GF-D8 (cell line): ENCODE measurements around the gene METTL6.
A peak's percentile ranks its signal among the peaks of the same experiment; 100 is the strongest.
"Not testable (repeated sequence)": the region's sequence is repeated elsewhere in the genome, so short reads cannot be mapped to it uniquely, and the experiment has no call there.

Experiments used
- DNase-seq: peaks from one replicate; lab custom pipeline; 2025; lab: John Stamatoyannopoulos, UW

Gene METTL6, protein sequence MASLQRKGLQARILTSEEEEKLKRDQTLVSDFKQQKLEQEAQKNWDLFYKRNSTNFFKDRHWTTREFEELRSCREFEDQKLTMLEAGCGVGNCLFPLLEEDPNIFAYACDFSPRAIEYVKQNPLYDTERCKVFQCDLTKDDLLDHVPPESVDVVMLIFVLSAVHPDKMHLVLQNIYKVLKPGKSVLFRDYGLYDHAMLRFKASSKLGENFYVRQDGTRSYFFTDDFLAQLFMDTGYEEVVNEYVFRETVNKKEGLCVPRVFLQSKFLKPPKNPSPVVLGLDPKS

DNA sequence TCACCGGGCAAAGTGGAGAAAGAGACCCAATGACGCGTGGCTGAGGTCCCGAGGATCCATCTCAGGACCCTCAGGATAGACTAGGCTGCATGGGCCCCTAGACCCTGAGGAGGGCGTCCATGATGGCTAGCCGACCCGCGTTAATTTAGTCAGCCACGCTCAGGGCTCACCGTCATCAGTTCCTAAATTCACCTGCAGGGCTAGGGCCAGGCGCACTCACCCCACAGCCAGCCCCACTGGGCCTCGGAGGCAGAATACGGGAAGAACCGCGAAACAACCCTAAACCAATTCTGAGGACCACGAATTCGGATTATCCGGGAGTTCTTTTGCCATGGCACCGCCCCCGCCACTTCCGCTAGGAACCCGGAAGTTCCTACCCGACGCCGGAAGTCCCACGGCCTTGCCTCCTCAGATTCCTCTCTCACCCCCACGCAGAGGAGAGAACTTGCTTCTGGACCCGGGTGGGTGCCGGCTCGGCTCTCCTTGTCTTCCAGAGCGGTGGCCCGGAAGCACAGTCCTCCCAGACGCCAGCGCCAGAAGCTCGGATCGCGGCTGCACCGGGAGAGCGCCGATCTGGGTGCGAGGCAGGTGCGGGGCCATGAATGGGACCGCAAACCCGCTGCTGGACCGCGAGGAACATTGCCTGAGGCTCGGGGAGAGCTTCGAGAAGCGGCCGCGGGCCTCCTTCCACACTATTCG lies at the start of gene METTL6, which contains the start of gene EAF1:
Gene METTL6 (minus strand): TSS at position 363 of the 699 bp plus-strand sequence. CDS start 1,033 bp downstream, outside the sequence.
Gene EAF1 (plus strand): TSS at position 417 of the 699 bp plus-strand sequence. CDS start 182 bp downstream, at position 599.
- peak; percentile 34 for DNase-seq

DNA sequence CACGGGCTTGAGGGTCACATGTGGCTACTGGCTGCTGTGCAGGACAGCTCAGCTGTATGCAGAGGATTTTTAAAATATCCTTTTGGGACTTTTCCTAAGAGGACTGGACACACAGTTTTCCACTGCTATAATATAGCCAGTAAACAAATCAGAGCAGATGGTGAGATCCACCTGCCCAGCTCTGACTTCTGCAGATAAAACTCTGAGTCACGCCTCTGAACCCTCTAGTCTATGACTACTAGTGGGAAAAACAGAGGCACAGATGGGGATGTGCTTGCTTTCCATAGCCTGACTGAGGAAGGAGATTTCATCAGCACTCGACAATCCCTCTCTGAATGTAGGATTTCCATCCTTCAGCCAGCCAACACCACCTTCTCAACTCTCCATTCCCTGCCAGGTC lies 49.0 kb upstream of the METTL6 start:
- DNase-seq, result no peak

DNA sequence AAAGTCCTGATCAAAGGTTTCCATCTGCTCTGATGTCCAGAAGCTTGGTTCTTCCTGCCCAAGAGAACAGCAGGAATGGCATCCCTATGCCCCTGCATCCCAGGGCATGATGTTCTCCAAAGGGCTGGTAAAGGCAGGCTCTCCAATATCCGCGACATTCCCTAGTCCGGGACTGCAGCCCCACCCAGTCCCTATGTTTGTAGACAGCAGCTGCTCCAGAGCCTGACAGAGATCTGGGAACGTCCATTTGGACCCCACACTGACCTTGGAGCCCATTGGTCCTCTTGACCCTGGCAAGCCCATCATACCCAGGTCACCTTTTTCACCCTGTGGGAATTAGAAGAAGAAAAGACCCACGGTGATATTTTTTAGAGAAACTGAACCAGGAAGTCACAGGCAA lies 47.8 kb upstream of the METTL6 start:
- DNase-seq, result no peak

DNA sequence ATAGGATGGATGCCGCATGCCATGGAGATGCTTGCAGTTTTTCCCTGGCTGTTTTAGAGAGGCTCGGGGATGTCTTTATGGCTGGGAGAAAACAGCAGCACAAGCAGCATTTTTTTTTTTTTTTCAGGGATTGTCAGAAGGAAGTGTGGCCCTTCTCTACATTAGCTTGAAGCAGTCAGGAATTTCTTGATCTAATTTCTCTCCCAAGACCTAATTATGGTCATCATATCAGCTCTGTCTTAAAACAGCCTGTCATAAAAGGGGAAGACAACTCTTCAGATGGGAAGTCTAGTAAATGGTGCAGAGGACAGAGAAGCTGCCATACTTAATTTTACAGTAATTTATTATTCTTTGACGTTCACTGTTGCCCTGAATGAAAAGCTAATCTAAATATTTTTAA lies 44.5 kb upstream of the METTL6 start:
- DNase-seq, result no peak

GRCh38 chr3:15470849-15471248 lies 43.5 kb upstream of the METTL6 start:
- DNase-seq, result no peak

DNA sequence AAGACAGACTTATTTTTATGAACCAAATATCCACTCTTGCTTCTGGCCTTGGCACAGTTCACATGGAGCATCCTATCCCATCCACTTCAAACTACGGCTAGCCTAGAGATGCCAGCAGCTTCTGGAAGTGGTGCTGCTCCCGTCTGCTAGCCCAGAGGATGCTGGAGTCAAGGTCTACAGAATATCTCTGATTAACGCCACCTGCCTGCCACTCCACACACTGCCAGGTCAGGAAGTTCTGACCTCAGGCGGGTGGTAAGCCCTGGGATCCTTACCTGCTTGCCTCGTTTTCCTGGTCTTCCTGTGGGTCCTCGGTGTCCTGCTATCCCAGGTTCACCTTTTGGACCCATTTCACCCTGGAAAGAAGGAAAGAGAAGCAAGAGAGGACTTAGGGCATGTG lies 42.9 kb upstream of the METTL6 start:
- DNase-seq, result no peak

DNA sequence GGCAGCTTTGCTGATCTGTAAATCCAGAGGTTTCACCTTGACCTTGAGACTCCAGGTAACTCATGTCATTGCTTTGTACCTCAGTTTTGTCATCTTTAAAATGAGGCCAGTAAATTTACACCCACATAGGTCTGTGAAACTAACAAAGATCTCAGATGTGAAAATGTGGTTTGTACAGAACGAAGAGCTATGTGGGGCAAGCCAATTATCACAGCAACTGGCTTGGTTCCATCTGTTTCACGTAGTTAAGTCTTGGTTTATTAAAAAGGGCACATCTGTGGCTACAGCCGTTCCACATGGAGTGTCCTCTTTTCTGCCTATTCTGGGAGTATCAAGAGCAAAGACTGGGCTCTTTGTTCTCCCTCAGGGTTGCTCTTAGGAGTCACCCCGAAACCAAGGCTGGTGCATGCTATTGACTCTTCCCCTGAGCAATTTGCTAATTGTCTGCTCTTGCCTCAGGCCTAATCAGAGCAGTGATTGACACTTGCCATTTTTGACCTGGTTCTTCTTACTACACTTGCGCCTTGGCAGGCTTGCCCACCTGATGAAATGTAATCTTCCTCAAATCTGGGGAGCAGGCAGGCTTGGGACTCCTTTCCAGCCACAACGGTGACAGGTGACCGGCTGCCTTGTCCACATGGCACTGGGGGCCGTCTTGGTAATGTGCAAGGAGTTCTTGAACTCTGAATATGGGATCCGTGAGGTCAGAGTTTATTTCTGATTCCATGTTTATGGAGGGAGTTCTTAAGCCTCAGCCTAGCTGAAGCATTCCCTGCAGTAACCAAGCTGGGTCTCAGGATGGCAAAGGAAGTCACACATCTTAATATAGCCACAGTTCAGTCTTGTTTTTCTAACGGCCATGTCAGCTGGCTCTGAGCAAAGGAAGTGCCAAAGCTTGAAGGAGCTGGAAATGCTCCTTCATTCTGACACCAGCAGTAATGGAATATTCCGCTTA lies 40.2 kb upstream of the METTL6 start:
- DNase-seq, result no peak

DNA sequence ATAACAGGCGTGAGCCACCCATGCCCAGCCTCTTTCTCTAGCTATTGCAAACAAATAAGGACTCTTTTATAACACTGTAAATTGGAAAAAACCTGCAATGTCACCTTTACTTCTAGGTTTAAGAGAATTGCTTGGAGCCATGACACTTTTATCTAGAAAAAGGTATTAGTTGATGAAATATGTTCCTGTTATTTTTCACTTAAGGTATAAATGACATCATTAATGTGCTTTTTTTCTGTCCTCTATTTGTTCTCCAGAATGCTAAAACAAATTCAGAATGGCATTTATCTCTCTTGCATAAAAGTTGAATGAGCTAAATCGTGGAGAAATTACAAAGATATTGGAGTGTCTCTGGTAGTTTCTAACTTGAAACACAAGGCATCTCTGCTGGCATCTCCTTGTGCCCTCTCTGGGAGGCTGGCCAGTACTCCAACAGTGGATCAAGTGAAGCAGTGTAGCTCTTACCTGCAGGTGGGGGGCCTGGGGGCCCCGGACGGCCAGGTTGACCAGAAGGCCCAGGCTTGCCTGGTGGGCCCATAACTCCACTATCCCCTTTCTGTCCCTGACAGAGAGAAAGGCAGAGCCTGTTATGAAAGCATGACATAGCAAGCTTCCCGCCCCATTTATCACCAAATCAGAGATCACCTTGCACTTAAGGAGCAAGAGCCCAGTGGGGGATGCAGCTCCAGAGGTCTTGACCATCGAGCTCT lies 38.7 kb upstream of the METTL6 start:
- no peak for DNase-seq

GRCh38 chr3:15462451-15462850 lies 35.1 kb upstream of the METTL6 start:
- no peak for DNase-seq

DNA sequence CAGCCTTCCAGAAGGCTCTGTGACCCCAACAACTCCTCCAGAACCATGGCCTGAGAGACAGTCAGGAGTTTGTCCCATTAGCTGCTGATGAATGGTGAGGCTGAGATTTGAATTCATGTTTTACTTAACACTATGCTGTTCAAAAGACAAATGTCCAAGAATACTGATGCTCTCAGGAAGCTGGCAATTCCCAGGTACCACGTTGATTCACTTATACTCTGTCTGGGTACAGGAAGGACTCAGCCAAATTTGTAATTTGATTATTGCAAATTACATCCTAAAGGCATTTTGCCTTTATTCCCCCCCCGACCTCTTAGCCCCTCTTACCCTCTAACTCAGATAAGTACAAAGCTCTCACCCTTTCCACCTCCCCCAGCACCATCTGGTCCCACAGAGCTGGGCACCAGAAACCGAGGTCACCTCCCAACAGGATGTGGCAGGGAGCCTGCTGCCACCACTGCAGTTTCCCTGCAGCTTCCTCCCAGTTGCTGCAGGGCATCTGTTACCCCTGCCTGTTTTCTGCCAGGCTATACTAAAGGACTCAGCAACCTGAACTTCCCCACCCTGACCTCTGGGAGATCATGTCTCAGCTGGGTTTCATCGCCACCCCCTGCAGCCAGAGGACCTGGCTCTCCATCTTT lies 33.7 kb upstream of the METTL6 start:
- DNase-seq, result no peak

GRCh38 chr3:15458212-15458780 lies 31.0 kb upstream of the METTL6 start:
- no peak for DNase-seq

GRCh38 chr3:15456915-15457314 lies 29.6 kb upstream of the METTL6 start:
- DNase-seq, result not testable (repeated sequence)

GRCh38 chr3:15456321-15456720 lies 29.0 kb upstream of the METTL6 start:
- no peak for DNase-seq

DNA sequence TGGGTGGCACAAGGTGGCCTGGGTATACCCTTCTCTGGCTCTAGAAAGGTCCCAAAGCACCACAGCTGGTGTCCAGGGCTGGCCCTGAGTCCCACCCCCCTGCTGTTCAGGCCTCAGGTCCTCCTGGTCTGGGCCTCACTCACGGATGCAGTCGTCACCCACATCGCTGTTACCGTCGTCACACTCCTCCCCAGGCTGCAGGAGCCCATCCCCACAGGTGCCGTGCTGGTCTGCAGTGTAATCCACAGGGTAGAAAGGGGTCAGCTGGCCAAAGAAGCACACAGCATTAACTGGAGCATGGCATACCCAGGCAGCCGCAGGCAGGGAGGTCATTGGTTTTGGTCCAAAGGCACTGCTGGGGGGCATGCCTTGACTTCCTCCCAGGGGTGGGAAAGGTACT lies 28.4 kb upstream of the METTL6 start:
- no peak for DNase-seq

DNA sequence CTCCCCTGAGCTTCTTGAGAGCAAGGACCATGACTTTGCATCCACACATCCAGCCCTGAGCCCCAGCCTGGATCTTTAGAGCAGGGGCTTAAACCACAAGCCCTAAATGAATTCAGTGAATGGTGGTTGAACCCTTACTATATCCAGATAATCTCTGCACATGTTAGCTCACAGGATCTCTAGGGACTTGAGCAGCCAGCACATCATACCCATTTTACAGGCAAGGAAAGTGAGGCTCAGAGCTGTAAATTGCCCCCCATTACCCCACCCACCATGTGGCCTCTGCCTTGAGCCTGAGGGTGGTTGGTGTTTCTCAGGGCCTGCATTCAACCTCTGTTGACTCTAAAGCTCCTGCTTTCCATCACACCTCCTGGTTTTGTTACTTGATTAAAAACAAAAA lies 27.6 kb upstream of the METTL6 start:
- no peak for DNase-seq

- no peak for DNase-seq
Observed at GRCh38 chr3:15453991-15454625, 26.8 kb upstream of the METTL6 start.

- no peak for DNase-seq
Observed at GRCh38 chr3:15453501-15453900, 26.2 kb upstream of the METTL6 start.

- DNase-seq, result no peak
Observed at GRCh38 chr3:15452961-15453360, 25.6 kb upstream of the METTL6 start.

DNA sequence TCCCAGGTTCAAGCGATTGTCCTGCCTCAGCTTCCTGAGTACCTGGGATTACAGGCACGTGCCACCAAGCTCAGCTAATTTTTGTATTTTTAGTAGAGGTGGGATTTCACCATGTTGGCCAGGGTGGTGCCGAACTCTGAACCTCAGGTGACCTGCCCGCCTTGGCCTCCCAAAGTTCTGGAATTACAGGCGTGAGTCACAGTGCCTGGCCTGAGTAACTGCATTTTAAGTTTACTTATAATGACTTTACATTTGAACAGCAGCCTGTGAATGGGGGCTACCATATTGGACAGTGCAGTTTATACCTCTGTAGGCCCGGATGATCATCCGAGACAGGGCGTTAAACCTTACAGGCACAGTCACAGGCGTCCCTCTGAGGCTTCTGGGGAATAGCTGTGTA lies 24.8 kb upstream of the METTL6 start:
- no peak for DNase-seq
